ENCODE results near the gene PTBP1.
"Not testable (repeated sequence)": the region's sequence is repeated elsewhere in the genome, so short reads cannot be mapped to it uniquely, and the experiment has no call there.

The PTBP1 gene

DNA sequence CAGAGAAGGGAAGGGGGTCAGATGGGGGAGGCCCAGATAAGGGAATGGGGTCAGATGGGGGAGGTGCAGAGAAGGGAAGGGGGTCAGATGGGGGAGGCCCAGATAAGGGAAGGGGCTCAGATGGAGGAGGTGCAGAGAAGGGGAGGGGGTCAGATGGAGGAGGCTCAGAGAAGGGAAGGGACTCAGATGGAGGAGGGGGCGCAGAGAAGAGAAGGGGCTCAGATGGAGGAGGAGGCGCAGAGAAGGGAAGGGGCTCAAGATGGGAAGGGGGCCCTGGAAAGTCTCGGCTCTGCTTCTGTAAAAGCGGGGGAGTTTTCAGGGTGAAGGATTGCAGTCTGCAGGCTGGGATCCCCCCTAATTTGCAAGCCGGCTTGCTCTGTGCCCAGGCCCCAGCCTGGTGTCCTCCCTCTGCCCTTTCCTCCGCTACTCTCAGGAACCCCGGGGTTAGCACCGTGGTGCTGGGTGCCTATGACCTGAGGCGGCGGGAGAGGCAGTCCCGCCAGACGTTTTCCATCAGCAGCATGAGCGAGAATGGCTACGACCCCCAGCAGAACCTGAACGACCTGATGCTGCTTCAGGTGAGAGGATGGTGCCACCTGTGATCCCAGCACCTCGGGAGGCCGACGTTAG lies 32.0 kb downstream of the PTBP1 start:
- DNase-seq (ENCODE audit: low spot score), result no peak

DNA sequence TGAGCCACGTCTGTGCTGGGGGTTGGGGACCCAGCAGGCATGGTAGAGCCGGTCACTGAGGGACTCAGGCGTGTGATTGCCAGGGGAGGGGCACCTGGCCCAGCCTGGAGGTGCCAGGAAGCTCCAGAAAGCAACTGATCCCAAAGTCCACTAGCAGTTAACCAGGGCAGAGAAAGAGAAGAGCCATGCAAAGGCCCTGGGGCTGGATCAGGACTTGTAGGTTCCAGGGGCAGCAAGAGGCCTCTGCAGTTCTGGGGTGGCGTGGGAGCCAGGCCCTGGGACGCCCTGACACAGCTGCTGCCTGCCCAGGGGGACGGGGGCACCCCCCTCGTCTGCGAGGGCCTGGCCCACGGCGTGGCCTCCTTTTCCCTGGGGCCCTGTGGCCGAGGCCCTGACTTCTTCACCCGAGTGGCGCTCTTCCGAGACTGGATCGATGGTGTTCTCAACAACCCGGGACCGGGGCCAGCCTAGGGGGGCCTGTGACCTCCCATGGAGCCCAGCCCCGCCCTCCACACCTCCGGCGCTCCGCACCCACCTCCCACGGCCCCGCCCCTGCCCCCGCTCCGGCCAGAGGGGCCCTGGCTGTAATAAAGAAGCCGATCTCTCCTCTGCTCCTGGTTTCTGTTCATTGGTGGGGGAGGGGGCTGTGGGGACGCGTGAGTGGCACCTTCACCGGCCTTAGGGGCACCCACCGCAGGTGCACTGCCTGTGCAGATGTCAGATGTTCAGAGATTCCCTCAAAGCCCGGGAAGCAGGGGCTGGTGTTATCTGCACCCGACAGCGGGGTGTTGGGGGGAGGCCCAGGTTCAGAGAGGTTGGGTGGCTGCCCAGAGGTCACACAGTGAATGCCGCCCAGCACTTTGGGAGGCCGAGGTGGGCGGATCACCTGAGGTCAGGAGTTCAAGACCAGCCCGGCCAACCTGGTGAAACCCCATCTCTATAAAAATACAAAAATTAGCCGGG lies 34.4 kb downstream of the PTBP1 start:
- DNase-seq (ENCODE audit: low spot score), result no peak

DNA sequence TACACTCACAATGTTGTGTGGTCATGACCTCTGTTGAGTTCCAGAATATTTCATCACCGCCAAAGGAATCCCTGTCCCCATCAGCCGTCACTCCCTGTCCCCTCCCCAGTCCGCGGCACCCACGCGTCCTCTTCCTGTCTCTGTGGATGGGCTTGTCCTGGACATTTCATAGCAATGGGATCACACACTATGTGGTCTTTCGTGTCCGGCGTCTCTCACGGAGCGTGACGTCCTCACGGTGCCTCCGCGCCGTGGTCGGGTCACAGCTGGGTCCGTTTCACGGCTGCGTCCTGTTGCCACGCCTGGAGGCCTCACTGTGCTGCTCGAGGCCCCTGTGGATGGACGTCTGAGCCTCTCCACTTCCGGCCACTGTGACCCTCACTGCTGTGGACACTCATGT lies 37.0 kb downstream of the PTBP1 start:
- DNase-seq (ENCODE audit: low spot score), result no peak

DNA sequence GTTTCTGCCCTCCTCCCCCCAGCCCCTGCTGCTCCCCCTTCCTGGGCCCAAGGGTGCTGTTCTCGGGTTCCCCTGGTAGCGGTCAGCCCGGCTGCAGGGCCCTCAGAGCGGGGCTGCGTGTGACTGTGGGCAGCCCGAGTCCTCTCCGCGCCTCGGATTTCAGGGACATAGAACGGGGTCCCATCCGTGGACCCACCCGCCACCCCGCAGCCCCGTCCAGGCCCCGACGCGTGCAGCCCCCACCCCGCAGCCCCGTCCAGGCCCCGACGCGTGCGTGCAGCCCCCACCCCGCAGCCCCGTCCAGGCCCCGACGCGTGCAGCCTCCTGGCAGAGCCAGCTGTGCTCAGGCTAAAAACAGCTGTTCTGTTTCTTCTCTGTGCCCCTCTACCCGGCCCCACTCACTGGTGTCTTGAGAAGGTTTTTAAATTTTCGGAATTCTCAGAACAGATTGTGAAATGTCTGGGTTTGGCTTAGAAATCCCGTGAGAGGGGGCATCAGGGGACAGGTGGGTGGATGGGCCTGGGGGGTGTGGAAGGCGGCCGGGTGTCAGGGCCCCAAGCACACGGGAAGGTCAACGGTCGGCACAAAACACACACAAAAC lies 38.1 kb downstream of the PTBP1 start:
- no peak for DNase-seq (ENCODE audit: low spot score)

DNA sequence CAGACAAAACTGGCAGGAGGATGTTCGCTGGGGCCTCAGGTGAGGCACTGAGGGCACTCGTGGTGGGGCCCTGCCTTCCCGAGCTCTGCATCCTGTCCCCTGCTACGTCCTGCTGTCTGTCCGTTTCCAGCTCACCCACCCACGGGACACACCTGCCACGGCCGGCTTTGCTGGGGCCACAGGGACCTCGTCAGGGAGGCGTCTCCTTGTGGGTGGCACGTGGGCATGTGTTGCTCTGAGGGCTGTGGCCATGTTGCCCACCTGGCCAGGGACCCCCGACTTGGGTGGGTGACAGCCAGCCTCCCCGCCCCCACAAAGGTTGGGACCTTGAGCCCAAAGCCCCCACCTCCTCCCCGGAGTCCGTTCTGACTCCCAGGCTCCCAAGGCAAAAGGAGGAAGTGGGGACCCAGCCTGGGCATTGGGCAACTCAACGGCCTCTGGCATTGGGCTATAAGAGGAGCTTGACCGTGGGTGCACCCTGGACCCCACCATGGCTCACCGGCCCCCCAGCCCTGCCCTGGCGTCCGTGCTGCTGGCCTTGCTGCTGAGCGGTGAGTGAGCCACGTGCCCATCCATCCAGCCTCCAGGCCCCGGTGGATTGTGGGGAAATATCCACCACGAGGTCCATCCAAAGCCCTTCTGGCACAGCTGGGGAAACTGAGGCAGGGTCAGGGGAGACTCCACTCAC lies 43.4 kb downstream of the PTBP1 start, which contains the start of gene PRTN3:
Gene PRTN3, plus strand, starts transcription at position 481 of the 688 bp plus-strand sequence. Its CDS starts 10 bp downstream, at position 491.
- no peak for DNase-seq (ENCODE audit: low spot score)

DNA sequence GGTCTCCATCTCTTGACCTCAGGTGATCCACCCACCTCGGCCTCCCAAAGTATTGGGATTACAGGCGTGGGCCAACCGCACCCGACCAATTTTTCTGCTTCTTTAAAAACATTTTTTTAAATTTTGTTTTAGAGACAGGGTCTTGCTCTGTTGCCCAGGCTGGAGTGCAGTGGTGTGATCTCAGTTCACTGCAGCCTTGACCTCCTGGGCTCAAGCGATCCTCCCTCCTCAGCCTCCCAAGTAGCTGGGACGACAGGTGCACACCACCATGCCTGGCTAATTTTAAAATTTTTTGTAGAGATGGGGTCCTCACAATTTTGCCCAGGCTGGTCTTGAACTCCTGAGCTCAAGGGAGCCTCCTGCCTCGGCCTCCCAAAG lies 45.5 kb downstream of the PTBP1 start:
- DNase-seq (ENCODE audit: low spot score), result not testable (repeated sequence)

DNA sequence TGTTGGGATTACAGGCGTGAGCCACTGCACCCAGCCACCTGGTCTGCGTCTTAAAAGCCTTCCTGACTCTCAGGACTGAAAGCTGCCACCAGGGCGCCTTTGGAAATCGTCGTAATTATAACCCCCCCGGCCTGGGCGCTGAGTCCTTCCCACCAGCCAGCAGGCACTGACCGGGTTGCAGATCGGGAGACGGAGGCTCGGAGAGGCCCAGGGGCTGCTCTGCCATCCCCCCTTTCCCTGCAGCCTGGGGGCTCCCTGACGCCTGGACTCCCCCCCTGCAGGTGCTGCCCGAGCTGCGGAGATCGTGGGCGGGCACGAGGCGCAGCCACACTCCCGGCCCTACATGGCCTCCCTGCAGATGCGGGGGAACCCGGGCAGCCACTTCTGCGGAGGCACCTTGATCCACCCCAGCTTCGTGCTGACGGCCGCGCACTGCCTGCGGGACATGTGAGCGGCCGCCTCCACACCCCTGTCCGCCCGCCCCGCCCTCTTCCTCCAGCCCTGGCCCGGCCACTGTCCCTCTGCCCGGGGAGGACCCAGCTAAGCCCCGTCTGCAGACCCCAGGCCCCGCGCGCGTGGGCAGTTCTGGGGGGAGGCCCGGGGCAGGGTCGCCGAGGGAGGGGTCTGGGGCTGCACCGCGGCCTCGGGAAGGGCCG lies 46.1 kb downstream of the PTBP1 start:
- DNase-seq (ENCODE audit: low spot score), result peak; percentile 62

DNA sequence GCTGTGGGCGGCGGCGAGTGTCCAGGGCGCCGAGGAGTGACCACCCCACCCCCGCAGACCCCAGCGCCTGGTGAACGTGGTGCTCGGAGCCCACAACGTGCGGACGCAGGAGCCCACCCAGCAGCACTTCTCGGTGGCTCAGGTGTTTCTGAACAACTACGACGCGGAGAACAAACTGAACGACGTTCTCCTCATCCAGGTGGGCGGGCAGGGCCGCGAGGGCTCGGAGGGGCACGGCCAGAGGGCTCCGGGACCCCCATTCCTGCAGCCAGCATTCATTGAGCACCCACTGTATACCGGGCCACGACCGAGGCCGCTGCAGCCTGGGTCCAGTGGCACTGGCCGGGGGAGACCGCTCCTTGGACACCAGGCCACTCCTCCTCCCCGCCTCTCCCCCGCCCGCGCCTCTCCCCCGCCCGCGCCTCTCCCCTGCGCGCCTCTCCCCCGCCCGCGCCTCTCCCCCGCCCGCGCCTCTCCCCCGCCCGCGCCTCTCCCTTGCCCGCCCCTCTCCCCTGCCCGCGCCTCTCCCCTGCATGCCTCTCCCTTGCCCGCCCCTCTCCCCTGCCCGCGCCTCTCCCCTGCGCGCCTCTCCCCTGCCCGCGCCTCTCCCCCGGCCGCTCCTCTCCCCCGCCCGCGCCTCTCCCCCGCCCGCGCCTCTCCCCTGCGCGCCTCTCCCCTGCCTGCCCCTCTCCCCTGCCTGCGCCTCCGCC lies 46.7 kb downstream of the PTBP1 start:
- DNase-seq (ENCODE audit: low spot score), result no peak

DNA sequence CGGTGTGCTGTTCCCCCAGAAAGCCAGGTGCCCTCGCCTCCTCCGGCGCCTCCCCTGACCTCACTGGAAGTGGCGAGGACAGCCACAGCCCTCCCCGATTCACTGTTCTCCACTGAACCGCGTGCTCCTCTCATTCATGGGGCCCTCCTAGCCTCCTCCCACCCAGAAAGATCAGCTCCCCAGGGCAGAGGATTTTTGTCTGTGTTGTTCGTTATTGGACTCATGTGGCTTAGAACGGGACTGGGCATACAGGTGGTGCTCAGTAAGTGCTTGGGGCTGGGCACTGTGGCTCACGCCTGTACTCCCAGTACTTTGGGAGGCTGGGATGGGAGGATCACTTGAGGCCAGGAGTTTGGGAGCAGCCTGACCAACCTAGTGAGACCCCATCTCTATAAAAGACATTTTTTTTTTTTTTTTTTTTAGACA lies 47.3 kb downstream of the PTBP1 start:
- DNase-seq (ENCODE audit: low spot score), result no peak

DNA sequence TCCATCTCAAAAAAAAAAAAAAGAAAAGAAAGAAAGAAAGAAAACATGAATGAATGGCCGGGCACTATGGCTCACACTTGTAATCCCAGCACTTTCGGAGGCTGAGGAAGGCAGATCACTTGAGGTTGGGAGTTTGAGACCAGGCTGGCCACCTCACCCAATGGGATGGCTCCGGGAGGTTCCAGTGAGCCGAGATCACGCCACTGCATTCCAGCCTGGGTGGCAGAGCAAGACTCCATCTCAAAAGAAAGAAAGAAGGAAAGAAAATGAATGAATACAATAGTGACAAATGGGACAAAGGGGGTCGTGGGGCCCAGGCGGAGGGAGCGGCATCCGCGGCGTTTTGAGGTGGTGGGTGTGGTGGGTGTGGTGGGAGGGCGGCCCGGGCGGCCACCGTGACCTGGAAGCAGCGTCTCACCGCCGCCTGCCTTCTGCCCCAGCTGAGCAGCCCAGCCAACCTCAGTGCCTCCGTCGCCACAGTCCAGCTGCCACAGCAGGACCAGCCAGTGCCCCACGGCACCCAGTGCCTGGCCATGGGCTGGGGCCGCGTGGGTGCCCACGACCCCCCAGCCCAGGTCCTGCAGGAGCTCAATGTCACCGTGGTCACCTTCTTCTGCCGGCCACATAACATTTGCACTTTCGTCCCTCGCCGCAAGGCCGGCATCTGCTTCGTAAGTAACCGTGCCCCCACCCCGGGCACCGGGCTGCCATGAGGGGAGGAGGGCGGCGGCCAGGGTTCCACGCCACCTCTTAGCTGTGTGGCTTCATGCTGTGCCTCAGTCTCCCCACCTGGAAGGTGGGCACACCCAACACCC lies 48.7 kb downstream of the PTBP1 start:
- no peak for DNase-seq (ENCODE audit: low spot score)

DNA sequence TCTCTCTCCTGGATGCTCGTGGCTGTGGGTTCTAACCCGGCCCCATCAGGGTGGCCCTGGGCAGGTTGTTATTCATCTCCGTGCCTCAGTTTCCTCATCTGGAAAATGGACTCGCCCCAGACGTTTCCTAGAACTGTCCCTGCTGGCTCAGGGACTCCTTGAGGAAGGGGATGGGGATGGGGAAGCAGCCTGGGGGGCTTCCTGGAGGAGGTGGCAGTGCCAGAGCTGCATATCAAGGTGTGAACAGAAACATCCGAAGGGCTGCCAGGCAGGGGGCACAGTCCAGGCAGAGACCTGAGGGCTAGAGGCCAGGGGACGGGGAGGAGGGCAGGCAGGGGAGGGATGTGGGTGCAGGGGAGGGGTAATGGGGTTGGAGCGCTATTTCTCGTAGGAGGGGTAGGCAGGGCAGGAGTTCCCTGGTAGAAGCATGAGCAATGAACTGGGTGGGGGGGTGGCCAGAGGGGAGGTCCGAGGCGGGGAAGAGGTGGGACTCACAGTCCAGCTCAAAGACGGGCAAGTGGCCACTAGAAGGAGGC lies 51.2 kb downstream of the PTBP1 start:
- DNase-seq (ENCODE audit: low spot score), result no peak

DNA sequence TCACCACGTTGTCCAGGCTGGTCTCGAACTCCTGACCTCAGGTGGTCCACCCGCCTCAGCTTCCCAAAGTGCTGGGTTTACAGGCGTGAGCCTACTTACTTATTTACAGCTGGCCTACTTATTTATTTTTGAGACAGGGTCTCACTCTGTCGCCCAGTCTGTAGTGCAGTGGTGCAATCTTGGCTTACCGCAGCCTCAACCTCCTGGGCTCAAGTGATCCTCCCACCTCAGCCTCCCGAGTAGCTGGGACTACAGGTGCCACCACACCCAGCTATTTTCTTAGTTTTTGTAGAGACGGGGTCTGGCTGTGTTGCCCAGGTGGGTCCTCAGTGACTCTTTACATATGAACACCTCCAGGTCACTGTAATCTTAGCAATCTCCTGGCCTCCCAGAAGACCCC lies 51.9 kb downstream of the PTBP1 start:
- not testable (repeated sequence) for DNase-seq (ENCODE audit: low spot score)

DNA sequence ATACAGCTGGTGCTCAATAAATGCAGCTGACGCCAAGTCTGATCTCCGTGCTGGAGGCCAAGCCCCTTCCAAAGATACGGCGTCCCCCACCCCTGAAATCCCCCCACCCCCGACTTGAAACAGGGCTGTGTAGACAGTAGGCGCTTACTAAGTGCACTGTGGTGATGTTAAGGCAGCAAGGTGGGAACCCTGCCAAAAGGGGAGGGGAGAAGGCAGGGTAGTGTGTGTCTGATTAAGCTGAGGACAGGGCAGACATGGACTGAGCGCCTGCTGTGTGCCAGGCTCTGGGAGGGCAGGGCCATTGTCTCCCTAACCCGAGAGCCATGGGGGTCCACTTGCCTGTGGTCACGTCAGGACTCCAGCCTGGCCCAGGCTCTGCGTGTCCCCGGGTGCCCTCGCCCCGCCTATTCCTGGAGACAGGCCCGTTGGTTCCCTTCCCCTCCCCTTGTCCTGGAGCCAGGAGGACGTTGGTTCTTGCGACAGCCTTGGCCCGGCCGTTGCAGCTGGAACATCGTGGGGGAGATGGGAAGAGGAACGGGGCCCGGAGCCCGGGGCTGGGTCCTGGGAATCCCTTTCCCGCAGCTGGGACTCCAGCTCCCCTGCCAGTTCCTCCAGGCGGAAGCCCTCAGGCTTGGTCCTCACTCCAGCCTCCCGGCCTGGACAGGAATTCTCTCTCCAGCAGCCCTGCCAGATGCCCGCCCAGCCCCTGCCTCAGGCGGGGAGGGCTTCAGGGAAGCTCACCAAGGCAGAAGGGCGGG lies 53.1 kb downstream of the PTBP1 start:
- peak; percentile 86 for DNase-seq (ENCODE audit: low spot score)

DNA sequence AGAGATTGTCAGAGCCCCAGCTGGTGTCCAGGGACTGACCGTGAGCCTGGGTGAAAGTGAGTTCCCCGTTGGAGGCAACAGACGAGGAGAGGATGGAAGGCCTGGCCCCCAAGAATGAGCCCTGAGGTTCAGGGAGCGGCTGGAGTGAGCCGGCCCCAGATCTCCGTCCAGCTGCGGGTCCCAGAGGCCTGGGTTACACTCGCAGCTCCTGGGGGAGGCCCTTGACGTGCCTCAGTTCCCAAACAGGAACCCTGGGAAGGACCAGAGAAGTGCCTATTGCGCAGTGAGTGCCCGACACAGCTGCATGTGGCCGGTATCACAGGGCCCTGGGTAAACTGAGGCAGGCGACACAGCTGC lies 53.7 kb downstream of the PTBP1 start:
- no peak for DNase-seq (ENCODE audit: low spot score)

DNA sequence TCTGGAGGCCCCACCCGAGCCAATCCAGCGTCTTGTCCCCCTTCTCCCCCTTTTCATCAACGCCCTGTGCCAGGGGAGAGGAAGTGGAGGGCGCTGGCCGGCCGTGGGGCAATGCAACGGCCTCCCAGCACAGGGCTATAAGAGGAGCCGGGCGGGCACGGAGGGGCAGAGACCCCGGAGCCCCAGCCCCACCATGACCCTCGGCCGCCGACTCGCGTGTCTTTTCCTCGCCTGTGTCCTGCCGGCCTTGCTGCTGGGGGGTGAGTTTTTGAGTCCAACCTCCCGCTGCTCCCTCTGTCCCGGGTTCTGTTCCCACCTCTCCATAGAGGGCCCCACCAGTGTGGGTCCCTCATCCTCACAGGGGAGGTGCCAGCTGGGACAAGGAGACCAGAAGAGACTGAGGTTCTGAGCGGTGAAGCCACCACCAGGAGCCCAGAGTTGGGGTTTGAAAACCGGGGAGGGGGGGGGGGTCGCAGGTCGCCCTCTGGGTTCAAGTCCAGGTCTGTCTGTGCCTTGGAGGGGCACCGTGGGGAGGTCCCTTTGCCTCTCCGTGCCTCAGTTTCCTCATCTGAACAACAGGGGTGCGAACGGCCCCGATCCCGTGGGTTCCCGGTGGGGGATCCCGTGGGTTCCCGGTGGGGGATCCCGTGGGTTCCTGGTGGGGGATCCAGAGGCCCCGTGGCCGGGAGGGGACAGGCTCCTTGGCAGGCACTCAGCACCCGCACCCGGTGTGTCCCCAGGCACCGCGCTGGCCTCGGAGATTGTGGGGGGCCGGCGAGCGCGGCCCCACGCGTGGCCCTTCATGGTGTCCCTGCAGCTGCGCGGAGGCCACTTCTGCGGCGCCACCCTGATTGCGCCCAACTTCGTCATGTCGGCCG lies 55.1 kb downstream of the PTBP1 start, which contains the start of gene ELANE:
Gene ELANE, plus strand, starts transcription at position 168 of the 878 bp plus-strand sequence. Its CDS starts 26 bp downstream, at position 194.
- DNase-seq (ENCODE audit: low spot score), result no peak

DNA sequence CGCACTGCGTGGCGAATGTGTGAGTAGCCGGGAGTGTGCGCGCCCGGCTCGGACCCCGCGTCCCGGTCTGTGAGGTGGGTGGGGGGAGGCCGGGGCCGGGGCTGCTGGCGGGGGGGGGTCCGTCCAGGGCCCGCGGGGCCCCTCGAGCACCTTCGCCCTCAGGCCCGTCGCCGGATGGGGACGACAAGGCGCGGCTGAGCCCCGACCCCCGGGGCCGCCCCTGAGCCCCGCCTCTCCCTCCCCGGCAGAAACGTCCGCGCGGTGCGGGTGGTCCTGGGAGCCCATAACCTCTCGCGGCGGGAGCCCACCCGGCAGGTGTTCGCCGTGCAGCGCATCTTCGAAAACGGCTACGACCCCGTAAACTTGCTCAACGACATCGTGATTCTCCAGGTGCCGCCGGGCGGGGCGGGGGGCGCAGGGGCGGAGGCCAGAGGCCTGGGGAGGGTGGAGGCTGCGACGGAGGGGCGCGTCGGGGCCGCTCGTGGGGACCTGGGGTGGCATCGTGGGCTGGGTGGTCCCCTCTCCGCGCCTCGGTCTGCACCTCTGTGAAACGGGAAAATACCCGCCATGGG lies 55.8 kb downstream of the PTBP1 start:
- no peak for DNase-seq (ENCODE audit: low spot score)

DNA sequence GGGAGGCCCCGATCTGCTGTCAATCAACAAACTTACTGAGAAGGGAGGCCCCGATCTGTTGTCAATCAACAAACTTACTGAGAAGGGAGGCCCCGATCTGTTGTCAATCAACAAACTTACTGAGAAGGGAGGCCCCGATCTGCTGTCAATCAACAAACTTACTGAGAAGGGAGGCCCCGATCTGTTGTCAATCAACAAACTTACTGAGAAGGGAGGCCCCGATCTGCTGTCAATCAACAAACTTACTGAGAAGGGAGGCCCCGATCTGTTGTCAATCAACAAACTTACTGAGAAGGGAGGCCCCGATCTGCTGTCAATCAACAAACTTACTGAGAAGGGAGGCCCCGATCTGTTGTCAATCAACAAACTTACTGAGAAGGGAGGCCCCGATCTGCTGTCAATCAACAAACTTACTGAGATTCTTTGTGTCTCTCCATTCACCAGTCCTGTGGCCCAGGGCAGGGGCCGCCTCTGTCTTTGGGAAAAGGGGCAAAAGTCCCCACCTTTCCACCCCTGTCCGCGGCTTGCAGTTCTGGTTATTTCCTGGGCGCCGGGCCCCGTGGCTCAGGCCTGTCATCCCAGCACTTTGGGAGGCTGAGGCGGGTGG lies 56.5 kb downstream of the PTBP1 start:
- not testable (repeated sequence) for DNase-seq (ENCODE audit: low spot score)

All from left forelimb (tissue), 1 donor.